KOPT-K1 (cell line): ENCODE results near the gene SCN1A.
A peak's percentile ranks its signal among the peaks of the same experiment; 100 is the strongest.

ENCODE experiments used
- H3K27ac ChIP-seq: fragments of 200-600 bp; sonication (generic); 2 replicates; pipeline ENCODE4 v1.5.1; 2016; ENCODE audit warnings: antibody characterized with exemption, mild to moderate bottlenecking, low read depth, low read length; ENCODE audit not compliant: poor library complexity, severe bottlenecking
- H3K36me3 ChIP-seq: fragments of 200-600 bp; sonication (generic); 2 replicates; pipeline ENCODE4 v1.5.1; 2017; ENCODE audit warnings: antibody characterized with exemption, mild to moderate bottlenecking, low read length, moderate library complexity; ENCODE audit not compliant: insufficient read depth
- H3K9me3 ChIP-seq: fragments of 200-600 bp; sonication (generic); 2 replicates; pipeline ENCODE4 v1.5.1; 2017; ENCODE audit warnings: antibody characterized with exemption, low read length, mild to moderate bottlenecking; ENCODE audit not compliant: insufficient read depth, poor library complexity, severe bottlenecking

The SCN1A gene

DNA sequence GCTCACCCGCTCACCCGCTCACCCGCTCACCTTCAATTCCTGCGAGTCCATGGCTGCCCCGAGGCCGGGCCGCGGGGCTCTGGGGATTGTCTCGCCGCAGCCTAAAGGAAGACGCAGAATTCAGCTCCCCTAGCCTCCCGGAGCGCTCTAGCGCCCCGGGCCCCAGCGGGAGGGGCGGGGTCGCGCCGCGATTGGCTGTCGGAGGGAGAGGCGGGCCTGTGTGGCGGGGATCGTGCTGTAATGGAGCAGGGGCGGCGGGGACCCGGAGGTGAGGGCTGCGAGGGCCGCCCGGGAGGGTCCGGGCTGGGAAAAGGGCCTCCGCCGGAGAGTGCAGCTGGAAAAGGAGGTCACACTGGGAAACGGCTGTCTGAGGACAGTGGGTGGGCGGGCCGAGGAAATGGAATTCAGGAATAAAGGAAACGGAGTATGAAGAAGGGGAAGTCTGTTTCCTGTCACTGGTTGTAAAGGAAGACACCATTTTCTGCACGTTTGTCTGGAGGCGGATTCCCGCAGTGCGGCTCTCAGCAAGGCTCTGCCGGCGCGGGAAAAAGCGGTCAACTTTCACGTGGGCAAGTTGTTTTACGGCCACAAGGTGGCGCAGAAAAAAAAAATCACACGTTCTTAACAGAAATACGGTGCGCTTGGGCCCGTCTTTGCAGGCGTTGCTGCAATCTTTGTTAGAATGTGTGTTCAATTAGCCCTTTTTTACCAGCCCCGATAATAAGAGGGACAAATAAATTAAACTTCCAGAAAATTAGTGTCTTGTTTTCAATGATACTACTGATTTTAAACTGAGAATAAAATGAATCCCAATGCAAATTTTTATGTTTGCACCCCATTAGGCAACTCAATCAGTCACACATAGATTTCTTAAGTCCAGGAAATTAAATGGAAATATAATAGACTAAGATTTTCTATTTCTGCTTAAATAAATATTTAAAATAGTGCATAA is 173.9 kb downstream of the SCN1A start, which contains the start of gene TTC21B:
TSS of gene TTC21B (minus strand) at position 122 of the 952 bp plus-strand sequence. CDS start at position 51, 71 bp downstream.
- H3K9me3 ChIP-seq = no peaks in the 10 kb centered on the region
- peak within 1 kb of the TSS; percentile 78 for H3K27ac ChIP-seq

DNA sequence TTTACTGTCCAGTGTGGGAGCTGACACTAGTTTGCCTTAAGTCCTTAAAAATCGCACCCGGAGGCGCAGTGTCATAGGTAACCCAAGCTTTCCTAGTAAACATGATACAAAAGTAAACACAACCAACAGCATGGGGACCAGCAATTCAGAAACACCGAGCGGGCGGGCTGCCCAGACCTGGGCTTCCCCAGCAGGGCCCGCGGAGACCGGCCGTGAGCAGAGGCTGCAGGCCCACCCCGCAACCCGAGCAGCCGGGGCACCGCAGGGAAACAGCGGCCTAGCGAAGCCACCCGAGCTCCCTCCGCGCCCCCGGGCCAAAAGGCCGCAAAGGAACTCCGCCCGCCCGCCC is 174.5 kb downstream of the SCN1A start:
- Histone ChIP-seq H3K9me3 (no peaks in the 10 kb centered on the region), H3K27ac (peak overlapping the region; percentile 78), H3K36me3 (peaks cover 13% of the 10 kb centered on the region)

More for the DNA sequence above, 173.9 kb downstream of the SCN1A start, which contains the start of gene TTC21B:
- peaks cover 7% of the 10 kb centered on the region for H3K36me3 ChIP-seq

DNA sequence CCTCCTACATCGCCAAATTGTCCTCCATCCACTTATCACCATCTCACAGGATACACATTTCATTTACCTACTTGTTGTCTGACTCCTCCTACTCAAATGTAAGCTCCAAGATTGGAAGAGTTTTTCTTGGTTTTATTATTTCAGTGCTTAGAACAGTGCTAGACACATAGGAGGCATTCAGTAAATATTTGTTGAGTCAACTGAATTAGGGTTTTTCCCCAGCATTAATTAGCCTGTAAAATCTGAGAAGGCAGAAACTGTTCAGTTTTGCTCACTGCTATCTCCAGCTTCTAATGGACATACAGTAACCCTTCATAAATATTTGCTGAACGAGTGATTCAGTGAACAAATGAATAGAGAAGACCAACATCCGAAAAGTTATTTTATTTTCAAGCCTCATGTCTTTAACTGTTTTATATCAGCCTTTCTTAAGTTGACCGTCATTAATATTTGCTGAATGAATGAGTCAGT is 175.0 kb downstream of the SCN1A start:
- Histone ChIP-seq H3K9me3 (no peaks in the 10 kb centered on the region), H3K36me3 (peaks cover 18% of the 10 kb centered on the region), H3K27ac (peak overlapping the region; percentile 78)

DNA sequence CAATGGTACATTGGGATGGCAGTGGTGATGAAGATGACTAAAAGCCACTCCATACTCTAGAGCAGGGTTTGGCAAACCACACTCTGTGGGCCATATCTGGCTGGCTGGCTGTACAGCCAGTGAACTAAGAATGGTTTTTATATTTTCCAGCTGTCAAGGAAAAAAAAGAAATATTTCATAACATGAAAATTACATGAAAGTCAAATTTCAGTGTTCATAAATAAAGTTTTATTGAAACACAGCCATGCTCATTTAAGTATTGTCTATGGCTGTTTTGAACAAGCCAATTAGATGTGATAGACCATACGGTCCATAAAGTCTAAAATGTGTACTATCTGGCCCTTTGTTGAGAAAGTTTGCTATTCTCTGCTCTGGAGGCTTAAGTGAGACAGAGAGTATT is 175.7 kb downstream of the SCN1A start:
- Histone ChIP-seq H3K27ac (no peak overlapping the region), H3K9me3 (no peaks in the 10 kb centered on the region), H3K36me3 (peaks cover 25% of the 10 kb centered on the region)

DNA sequence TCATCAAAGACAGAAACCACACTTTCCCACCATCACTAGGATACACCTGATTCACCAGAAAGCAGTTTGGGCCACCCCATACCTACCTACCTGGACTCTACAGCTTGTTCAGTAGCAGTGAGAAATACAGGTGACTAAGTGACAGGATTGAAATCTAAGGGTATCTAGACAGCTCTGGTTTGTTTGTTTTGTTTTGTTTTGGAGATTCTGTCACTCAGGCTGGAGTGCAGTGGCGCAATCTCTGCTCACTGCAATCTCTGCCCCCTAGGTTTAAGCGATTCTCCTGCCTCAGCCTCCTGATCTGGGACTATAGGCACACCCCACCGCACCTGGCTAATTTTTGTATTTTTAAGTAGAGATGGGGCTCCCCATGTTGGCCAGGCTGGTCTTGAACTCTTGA is 177.4 kb downstream of the SCN1A start:
- H3K27ac ChIP-seq = no peak overlapping the region
- no peaks in the 10 kb centered on the region for H3K9me3 ChIP-seq
- H3K36me3 ChIP-seq = peaks cover 30% of the 10 kb centered on the region

DNA sequence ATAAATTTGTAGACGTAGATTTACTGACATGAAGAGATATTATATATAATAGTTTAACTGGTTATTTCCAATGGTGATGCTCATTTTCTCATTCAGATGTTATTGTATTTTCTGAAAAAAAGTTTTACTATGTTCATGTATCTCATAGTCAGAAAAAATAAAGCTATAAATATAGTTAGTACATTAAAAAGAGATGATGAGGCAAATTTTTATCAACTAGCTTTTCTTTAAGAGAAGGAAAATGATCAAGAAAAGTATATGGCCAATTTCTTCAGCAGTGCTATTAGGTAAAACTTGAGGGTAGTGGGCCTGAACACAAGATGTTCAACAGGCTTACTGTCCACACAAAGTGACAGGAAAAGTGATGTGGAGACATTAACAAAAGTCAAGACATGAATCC is 186.0 kb downstream of the SCN1A start:
- H3K36me3 ChIP-seq = peaks cover 85% of the 10 kb centered on the region
- H3K27ac ChIP-seq = no peak overlapping the region
- no peaks in the 10 kb centered on the region for H3K9me3 ChIP-seq

DNA sequence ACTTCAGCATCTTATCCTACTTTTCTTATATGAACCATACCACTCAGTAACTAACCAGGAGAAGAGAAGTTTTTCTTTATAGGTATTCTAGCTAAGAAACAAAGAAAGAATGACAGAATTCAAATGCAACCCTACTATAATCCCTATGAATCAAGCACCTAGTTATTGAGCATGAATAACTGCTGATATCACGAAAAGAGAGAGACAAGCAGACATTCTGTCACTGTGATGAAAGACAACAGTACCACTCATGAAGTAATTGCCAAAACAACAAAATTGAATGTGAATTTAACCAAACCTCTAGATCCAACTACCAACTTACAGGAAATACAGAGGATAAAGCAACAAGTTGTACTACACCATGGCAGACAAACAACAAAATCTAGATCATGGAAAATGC is 189.6 kb downstream of the SCN1A start:
- Histone ChIP-seq H3K9me3 (no peaks in the 10 kb centered on the region), H3K36me3 (peaks cover 82% of the 10 kb centered on the region)

More for the DNA sequence above, 189.6 kb downstream of the SCN1A start:
- H3K27ac ChIP-seq = no peak overlapping the region
